Motor neuron (in vitro differentiated cells): ENCODE measurements around the gene HSD17B3. TPM values are rescaled to one million over a fixed set of nuclear protein-coding genes. Genes with fewer than 3 reads are reported as not detected.
A peak's percentile ranks its signal among the peaks of the same experiment; 100 is the strongest.

ENCODE experiments used
- ATAC-seq, 8 experiments: fragments of 200-7000 bp; cut with Tn5 transposase; replicated peaks in 6 of 8; 2 replicates each; pipeline ENCODE4 v1.8.0; 2021; ENCODE audit warnings: mild to moderate bottlenecking in 8 of 8, moderate library complexity in 8 of 8
- H3K27ac ChIP-seq, 2 donors: fragments of 250-450 bp; sonication (Bioruptor Pico); 2 replicates each; pipeline ENCODE4 v1.9.0; 2021; ENCODE audit warnings: antibody characterized with exemption in 2 of 2, mild to moderate bottlenecking in 2 of 2, moderate library complexity in 1 of 2
- H3K4me1 ChIP-seq, 2 donors: fragments of 250-450 bp; sonication (Bioruptor Pico); replicated peaks in 1 of 2; 2 replicates each; pipeline ENCODE4 v1.6.1; 2021; ENCODE audit warnings: antibody characterized with exemption in 2 of 2, mild to moderate bottlenecking in 2 of 2, moderate library complexity in 1 of 2
- H3K4me3 ChIP-seq, 5 donors: fragments of 250-450 bp; sonication (Bioruptor Pico); 2 replicates each; pipeline ENCODE4 v1.9.0; 2021; ENCODE audit warnings: antibody characterized with exemption in 5 of 5, mild to moderate bottlenecking in 5 of 5, moderate library complexity in 4 of 5
- WGBS, 10 experiments: fragments of 450-650 bp; shearing (Covaris generic); methylation state at CpG; one replicate each; pipeline ENCODE4 v1.0.0; 2022; 5-methylcytosine and 5-hydroxymethylcytosine counted together
- in situ Hi-C, 9 experiments: fragments of 400-800 bp; cut with MboI; loops; one replicate each; pipeline ENCODE4 v1.15.0; 2021; ENCODE audit warnings: low sequenced_read_pairs in 9 of 9, low pct_unique_long_range_greater_than_20kb in 2 of 9; ENCODE audit not compliant: unreplicated experiment in 9 of 9
- total RNA-seq, 8 experiments: library from RNA; unstranded; fragments of 300-600 nt; gene quantifications; 2 replicates each; pipeline versions ENCODE4 v1.2.3 to v1.2.4, GENCODE V29; 2022

The HSD17B3 gene
- total RNA-seq, 8 experiments from 2014 or later = 0.33 to 3.4 (median 1.2) TPM; not detected in 1

- 94 to 100% (median 100%) methylated on average over 1 to 2 of the region's 2 CpGs; no CpG with 5 or more reads in 5 of the 10 experiments for WGBS, 10 experiments
- no peak overlapping the region for H3K27ac ChIP-seq
- H3K4me1 ChIP-seq = peaks cover 17 to 24% of the 10 kb centered on the region in 2 donors
- in situ Hi-C loops = loop anchor here in 4 of 9 experiments (10.0 to 25.0 kb wide), 5 partner anchors 358 to 908 kb away; partner anchors contain the start of genes PTCH1 (in 3 of the 4) and FANCC (in 1 of the 4)
- ATAC-seq = no peak
- H3K4me3 ChIP-seq = no peak overlapping the region
These were observed 82.1 kb downstream of the HSD17B3 start for GRCh38 chr9:96219900-96220257.

- ATAC-seq = peak in 2 of 8 experiments; percentile 27 to 50
- 57 to 100% (median 82%) methylated on average over 1 to 32 of the region's 81 CpGs; no CpG with 5 or more reads in 4 of the 10 experiments for WGBS, 10 experiments
- in situ Hi-C loops = loop anchor here in 4 of 9 experiments (10.0 to 25.0 kb wide), 5 partner anchors 357 to 907 kb away; partner anchors contain the start of genes PTCH1 (in 3 of the 4) and FANCC (in 1 of the 4)
- H3K4me3 ChIP-seq = no peak overlapping the region
- no peak overlapping the region for H3K27ac ChIP-seq
- peaks cover 22 to 30% of the 10 kb centered on the region in 2 donors for H3K4me1 ChIP-seq
These were observed 82.7 kb downstream of the HSD17B3 start for GRCh38 chr9:96219026-96219899.

- Histone ChIP-seq H3K4me3 (peak overlapping the region; percentile 14 to 29 (median 18)), H3K4me1 (peaks cover 22 to 31% of the 10 kb centered on the region in 2 donors), H3K27ac (peak overlapping the region in 1 of 2 donors; percentile 54)
- ATAC-seq = peak; percentile 82 to 99 (median 96)
- 7 to 86% (median 24%) methylated on average over 2 to 18 of the region's 43 CpGs; no CpG with 5 or more reads in 2 of the 10 experiments for WGBS, 10 experiments
- in situ Hi-C loops = loop anchor here in 4 of 9 experiments (10.0 to 25.0 kb wide), 5 partner anchors 356 to 906 kb away; partner anchors contain the start of genes PTCH1 (in 3 of the 4) and FANCC (in 1 of the 4)
These were observed 84.0 kb downstream of the HSD17B3 start for GRCh38 chr9:96217754-96218693.

GRCh38 chr9:96217294-96217707, 84.7 kb downstream of the HSD17B3 start:
- WGBS, 10 experiments = 10 to 100% (median 49%) methylated on average over 1 to 4 of the region's 11 CpGs; no CpG with 5 or more reads in 2 of the 10 experiments
- ATAC-seq = peak in 5 of 8 experiments; percentile 10 to 29 (median 22)
- in situ Hi-C loops = loop anchor here in 4 of 9 experiments (10.0 to 25.0 kb wide), 5 partner anchors 355 to 905 kb away; partner anchors contain the start of genes PTCH1 (in 3 of the 4) and FANCC (in 1 of the 4)
- peaks cover 22 to 31% of the 10 kb centered on the region in 2 donors for H3K4me1 ChIP-seq
- H3K4me3 ChIP-seq = no peak overlapping the region
- H3K27ac ChIP-seq = no peak overlapping the region

- 80 to 100% (median 90%) methylated on average over 1 to 5 of the region's 5 CpGs; no CpG with 5 or more reads in 2 of the 10 experiments for WGBS, 10 experiments
- no peak overlapping the region for H3K27ac ChIP-seq
- H3K4me1 ChIP-seq = peaks cover 22 to 31% of the 10 kb centered on the region in 2 donors
- in situ Hi-C loops = loop anchor here in 4 of 9 experiments (10.0 to 25.0 kb wide), 5 partner anchors 354 to 904 kb away; partner anchors contain the start of genes PTCH1 (in 3 of the 4) and FANCC (in 1 of the 4)
- ATAC-seq = no peak
- no peak overlapping the region for H3K4me3 ChIP-seq
These were observed 85.4 kb downstream of the HSD17B3 start for GRCh38 chr9:96216583-96216982.

GRCh38 chr9:96215841-96216240, 86.1 kb downstream of the HSD17B3 start:
- H3K27ac ChIP-seq = no peak overlapping the region
- ATAC-seq = no peak
- in situ Hi-C loops = loop anchor here in 4 of 9 experiments (10.0 to 25.0 kb wide), 5 partner anchors 354 to 904 kb away; partner anchors contain the start of genes PTCH1 (in 3 of the 4) and FANCC (in 1 of the 4)
- 21 to 100% (median 80%) methylated on average over 1 to 2 of the region's 2 CpGs; no CpG with 5 or more reads in 7 of the 10 experiments for WGBS, 10 experiments
- H3K4me3 ChIP-seq = no peak overlapping the region
- H3K4me1 ChIP-seq = peaks cover 22 to 31% of the 10 kb centered on the region in 2 donors

- 13 to 86% (median 25%) methylated on average over 1 to 5 of the region's 5 CpGs; no CpG with 5 or more reads in 1 of the 10 experiments for WGBS, 10 experiments
- Histone ChIP-seq H3K27ac (no peak overlapping the region), H3K4me1 (peaks cover 22 to 31% of the 10 kb centered on the region in 2 donors), H3K4me3 (no peak overlapping the region)
- in situ Hi-C loops = loop anchor here in 4 of 9 experiments (10.0 to 25.0 kb wide), 5 partner anchors 352 to 902 kb away; partner anchors contain the start of genes PTCH1 (in 3 of the 4) and FANCC (in 1 of the 4)
- no peak for ATAC-seq
These were observed 87.3 kb downstream of the HSD17B3 start for GRCh38 chr9:96214635-96215034.

- Histone ChIP-seq H3K27ac (no peak overlapping the region), H3K4me3 (no peak overlapping the region), H3K4me1 (peaks cover 2 to 5% of the 10 kb centered on the region in 2 donors)
- in situ Hi-C loops = loop anchor here in 4 of 9 experiments (10.0 to 25.0 kb wide), 5 partner anchors 347 to 897 kb away; partner anchors contain the start of genes PTCH1 (in 3 of the 4) and FANCC (in 1 of the 4)
- ATAC-seq = peak in 2 of 8 experiments; percentile 98 to 99
- 50 to 95% (median 85%) methylated on average over 3 to 6 of the region's 7 CpGs for WGBS, 10 experiments
These were observed 92.3 kb downstream of the HSD17B3 start for GRCh38 chr9:96209407-96210271.

- ATAC-seq = no peak
- Histone ChIP-seq H3K4me1 (peaks cover 8% of the 10 kb centered on the region in 2 donors), H3K27ac (no peak overlapping the region), H3K4me3 (no peak overlapping the region)
- 8 to 100% (median 81%) methylated on average over 1 to 7 of the region's 11 CpGs; no CpG with 5 or more reads in 3 of the 10 experiments for WGBS, 10 experiments
- in situ Hi-C loops = loop anchor here in 4 of 9 experiments (25.0 kb wide), 4 partner anchors 344 to 894 kb away; partner anchors contain the start of genes PTCH1 (in 3 of the 4) and FANCC (in 1 of the 4)
These were observed 95.7 kb downstream of the HSD17B3 start for GRCh38 chr9:96206156-96206751.

- peaks cover 8% of the 10 kb centered on the region in 2 donors for H3K4me1 ChIP-seq
- WGBS, 10 experiments = 85 to 100% (median 100%) methylated on average over 1 to 2 of the region's 2 CpGs; no CpG with 5 or more reads in 4 of the 10 experiments
- in situ Hi-C loops = loop anchor here in 4 of 9 experiments (25.0 kb wide), 4 partner anchors 343 to 893 kb away; partner anchors contain the start of genes PTCH1 (in 3 of the 4) and FANCC (in 1 of the 4)
- H3K27ac ChIP-seq = no peak overlapping the region
- ATAC-seq = no peak
- no peak overlapping the region for H3K4me3 ChIP-seq
These were observed 97.1 kb downstream of the HSD17B3 start for GRCh38 chr9:96204853-96205252.
